VCaP (cell line): Measurements from ENCODE around the gene BHLHE41.

Experiments
- H3K27ac ChIP-seq: fragments of 450-650 bp; 2 replicates; pipeline ENCODE4 v1.5.1; 2017
- TF ChIP-seq, protein P1 (sequence below): fragments of 450-650 bp; conservative IDR thresholded peaks from 2 replicates; pipeline ENCODE4 v1.5.1; 2017; ENCODE audit warnings: mild to moderate bottlenecking, moderate library complexity

The BHLHE41 gene

GRCh38 chr12:26101763-26102162 is 23.1 kb downstream of the BHLHE41 start:
- H3K27ac ChIP-seq = peak overlapping the region; percentile 86
- TF ChIP-seq, protein P1, sequence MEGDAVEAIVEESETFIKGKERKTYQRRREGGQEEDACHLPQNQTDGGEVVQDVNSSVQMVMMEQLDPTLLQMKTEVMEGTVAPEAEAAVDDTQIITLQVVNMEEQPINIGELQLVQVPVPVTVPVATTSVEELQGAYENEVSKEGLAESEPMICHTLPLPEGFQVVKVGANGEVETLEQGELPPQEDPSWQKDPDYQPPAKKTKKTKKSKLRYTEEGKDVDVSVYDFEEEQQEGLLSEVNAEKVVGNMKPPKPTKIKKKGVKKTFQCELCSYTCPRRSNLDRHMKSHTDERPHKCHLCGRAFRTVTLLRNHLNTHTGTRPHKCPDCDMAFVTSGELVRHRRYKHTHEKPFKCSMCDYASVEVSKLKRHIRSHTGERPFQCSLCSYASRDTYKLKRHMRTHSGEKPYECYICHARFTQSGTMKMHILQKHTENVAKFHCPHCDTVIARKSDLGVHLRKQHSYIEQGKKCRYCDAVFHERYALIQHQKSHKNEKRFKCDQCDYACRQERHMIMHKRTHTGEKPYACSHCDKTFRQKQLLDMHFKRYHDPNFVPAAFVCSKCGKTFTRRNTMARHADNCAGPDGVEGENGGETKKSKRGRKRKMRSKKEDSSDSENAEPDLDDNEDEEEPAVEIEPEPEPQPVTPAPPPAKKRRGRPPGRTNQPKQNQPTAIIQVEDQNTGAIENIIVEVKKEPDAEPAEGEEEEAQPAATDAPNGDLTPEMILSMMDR = no peak

GRCh38 chr12:26101350-26101734 is 23.5 kb downstream of the BHLHE41 start:
- TF ChIP-seq, protein P1 = no peak
- H3K27ac ChIP-seq = peak overlapping the region; percentile 86

DNA sequence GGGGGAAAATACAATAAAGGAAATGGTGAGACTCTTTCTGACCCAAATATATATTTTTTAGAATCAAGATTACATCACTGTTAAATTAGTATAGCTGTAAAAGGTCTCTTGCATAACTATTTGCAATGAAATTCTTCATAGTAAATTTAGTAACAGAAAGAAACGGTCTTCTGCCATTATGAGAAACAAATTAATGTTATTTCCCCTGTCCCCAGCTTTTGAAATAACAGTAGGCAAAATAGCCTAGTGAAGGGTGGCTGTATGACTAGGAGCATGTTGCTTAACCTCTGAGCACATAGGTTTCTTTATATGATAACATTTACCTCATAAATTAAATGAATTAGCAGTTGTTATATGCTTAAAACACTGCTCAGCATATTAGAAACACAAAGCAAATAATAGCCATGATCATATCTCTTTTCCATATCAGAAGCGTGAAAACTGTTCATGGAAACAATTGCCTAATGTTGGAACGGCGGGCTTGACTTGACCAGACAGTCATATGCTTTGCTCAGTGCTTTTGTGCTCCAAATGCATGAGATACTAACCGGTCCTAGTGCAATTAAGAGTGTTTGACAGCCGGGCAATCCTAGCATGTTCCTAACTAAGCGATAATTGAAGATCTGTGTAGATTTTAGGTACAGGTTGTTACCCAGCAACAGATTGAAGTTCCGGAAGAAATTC is 24.0 kb downstream of the BHLHE41 start:
- H3K27ac ChIP-seq = peak overlapping the region; percentile 86
- TF ChIP-seq, protein P1 = no peak

DNA sequence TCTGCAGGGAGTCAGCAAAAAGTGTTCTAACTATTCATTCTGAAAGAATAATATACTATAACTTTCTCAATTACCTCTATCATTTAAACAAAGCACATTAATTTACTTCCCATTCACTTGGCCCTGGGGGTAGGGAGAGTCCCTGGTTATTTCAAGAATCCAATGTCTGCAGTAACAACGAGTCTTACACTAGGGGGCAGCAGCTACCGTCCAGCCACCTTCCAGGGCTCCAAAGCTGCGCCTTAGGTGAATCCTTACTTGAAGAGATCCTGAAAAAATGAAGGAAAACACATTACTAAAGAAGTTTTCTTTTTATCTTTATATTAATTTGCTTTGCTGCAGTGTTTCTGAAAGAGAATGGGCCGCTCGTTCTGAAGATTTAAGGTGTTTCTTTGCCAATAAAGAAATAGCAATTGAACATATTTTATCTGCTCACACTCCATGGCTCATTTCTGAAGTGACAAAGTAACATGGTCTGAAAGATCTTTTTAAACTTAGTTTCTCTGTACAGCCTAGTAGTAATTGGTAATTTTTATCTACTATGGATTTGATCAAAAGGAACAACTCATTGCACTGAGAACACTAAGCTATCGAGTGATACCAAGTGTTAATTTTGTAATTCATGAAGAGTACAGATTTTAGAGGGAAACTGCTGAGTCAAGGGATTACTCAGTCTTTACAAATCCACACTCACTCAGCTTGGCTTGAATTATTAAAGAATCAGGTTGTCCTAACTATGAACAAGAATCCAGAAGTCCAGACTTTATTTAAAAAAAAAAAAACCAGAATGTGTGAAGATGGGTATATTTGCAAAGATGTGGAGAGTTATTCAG is 27.6 kb downstream of the BHLHE41 start:
- H3K27ac ChIP-seq = no peak overlapping the region
- TF ChIP-seq, protein P1 = peak; percentile 99

- H3K27ac ChIP-seq = no peak overlapping the region
- TF ChIP-seq, protein P1 = no peak
Measured at GRCh38 chr12:26096036-26096435, 28.8 kb downstream of the BHLHE41 start.

DNA sequence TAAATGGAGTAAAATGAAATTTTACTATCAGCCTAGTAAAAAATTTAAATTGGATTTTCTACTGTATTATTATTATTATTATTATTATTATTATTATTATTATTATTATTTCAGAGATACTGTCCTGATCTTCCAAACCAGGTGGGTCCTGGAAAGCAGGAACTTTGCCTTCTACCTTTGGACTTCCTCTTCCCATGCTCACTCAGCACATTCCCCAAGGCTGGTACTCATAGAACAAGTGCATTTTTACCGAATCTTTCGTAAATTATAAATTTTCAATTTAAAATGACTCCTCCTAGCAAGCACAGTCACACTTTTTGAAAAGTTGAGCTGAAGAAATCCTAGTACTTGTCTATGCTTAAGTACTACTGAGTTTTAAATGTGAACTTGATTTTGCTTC is 29.7 kb downstream of the BHLHE41 start:
- TF ChIP-seq, protein P1 = no peak
- no peak overlapping the region for H3K27ac ChIP-seq

DNA sequence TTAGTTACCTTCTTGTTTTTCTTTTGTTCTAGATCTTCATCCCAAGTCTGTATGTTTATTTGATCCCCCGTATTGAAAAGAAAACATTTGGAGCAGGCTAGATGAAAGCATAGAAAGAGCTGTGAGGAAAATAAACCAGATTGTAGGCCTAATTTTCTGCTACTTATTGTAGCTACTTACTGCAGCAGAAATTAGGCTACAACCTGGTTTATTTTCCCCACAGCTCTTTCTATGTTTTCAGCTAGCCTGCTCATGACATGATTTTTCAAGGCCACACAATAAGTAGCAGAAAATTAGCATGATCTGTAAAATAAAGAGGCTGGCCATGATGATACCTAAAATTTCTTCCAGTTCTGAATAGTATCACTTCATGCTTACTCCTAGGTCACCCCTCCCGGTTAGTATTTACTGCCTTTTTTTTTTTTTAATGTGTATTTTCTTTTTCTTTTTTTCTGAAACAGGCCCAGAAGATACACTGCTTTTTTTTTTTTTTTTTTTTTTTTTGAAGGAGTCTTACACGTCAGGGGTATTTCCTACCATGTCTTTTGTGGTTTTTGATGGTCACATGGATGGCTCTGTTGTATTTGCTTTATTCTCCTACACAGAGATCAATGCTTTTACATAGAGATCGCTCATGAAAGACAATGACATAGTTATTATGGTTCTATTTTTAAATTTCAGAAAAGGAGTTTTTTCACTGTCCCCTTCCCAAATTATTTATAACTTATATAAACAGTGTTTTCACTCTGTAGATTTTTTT is 32.3 kb downstream of the BHLHE41 start:
- TF ChIP-seq, protein P1 = no peak
- H3K27ac ChIP-seq = no peak overlapping the region
